ENCODE results near the gene MADCAM1.

Gene MADCAM1

GRCh38 chr19:542173-542866 is 46.0 kb downstream of the MADCAM1 start:
- Mint-ChIP-seq H3K27ac (no peak overlapping the region), H3K9me3 (no peaks in the 10 kb centered on the region), H3K4me3 (no peak overlapping the region), H3K4me1 (peaks cover 21% of the 10 kb centered on the region), H3K36me3 (peaks cover 3% of the 10 kb centered on the region), H3K27me3 (no peaks in the 10 kb centered on the region)

- peak within 1 kb of the TSS; percentile 70 for H3K27ac Mint-ChIP-seq
- H3K27me3 Mint-ChIP-seq: no peaks in the 10 kb centered on the region
- H3K36me3 Mint-ChIP-seq: peaks cover 3% of the 10 kb centered on the region
- H3K4me3 Mint-ChIP-seq: peak within 1 kb of the TSS; percentile 87
- H3K9me3 Mint-ChIP-seq: no peaks in the 10 kb centered on the region
- peaks cover 29% of the 10 kb centered on the region for H3K4me1 Mint-ChIP-seq
Observed at GRCh38 chr19:543910-544608, 47.8 kb downstream of the MADCAM1 start, which contains the start of gene GZMM. GZMM (plus strand) TSS chr19:544053; CDS start chr19:544072, 19 bp downstream.

DNA sequence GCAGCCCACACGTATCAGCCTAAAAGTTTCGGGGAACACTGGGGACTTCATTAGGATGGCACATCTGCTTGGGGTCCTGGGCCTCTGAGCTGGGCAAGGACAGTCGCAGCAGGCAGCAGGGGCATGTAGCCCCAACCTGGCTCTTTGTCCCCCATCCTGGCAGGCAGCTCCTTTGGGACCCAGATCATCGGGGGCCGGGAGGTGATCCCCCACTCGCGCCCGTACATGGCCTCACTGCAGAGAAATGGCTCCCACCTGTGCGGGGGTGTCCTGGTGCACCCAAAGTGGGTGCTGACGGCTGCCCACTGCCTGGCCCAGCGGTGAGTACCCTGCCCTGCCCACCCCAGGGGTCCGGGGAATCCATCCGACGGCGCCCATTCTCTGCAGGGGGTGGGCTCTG is 50.8 kb downstream of the MADCAM1 start:
- no peak overlapping the region for H3K27ac Mint-ChIP-seq
- H3K9me3 Mint-ChIP-seq: no peaks in the 10 kb centered on the region
- no peak overlapping the region for H3K4me3 Mint-ChIP-seq
- H3K4me1 Mint-ChIP-seq: peaks cover 29% of the 10 kb centered on the region
- no peaks in the 10 kb centered on the region for H3K27me3 Mint-ChIP-seq
- peaks cover 3% of the 10 kb centered on the region for H3K36me3 Mint-ChIP-seq

DNA sequence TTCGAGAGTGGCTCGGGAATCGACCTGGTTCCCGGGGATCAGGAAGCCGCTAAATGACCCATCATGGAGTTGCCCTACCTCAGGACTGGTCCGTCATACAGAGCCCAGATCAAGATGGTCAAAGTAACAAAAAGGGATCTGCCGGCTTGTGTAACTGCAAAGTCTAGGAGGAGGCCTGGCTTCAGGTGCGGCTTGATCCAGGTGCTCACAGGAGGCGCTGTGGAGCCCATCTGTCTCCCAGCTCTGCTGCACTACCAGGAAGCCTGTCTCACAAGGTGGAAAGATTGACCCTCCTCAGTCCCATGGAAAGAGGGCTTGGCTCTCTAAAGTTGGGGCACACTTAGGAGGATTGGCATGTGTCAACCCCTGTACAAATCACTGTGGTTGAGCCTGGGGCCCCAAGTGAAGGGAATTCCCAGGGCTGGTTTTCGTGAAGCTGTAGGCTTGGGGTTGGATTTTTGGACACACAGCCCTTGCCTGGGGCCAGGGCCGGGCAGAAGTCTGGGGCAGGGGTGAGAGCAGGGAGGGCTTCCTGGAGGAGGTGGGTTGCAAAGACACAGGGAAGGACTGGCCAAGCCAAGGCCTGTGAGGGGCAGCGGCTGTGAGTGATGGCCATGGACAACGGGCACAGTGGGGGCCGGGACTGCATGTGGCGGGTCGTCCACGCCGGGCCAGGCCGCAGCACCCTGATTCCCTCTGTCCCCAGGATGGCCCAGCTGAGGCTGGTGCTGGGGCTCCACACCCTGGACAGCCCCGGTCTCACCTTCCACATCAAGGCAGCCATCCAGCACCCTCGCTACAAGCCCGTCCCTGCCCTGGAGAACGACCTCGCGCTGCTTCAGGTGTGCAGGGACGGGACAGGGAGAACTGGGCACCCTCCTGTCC is 51.8 kb downstream of the MADCAM1 start:
- Mint-ChIP-seq H3K4me1 (peaks cover 29% of the 10 kb centered on the region), H3K27ac (no peak overlapping the region), H3K9me3 (no peaks in the 10 kb centered on the region), H3K4me3 (no peak overlapping the region), H3K36me3 (peaks cover 3% of the 10 kb centered on the region), H3K27me3 (no peaks in the 10 kb centered on the region)

GRCh38 chr19:548886-549830 is 52.9 kb downstream of the MADCAM1 start:
- Mint-ChIP-seq H3K36me3 (peaks cover 3% of the 10 kb centered on the region), H3K9me3 (no peaks in the 10 kb centered on the region), H3K4me3 (no peak overlapping the region), H3K4me1 (peaks cover 18% of the 10 kb centered on the region), H3K27ac (no peak overlapping the region), H3K27me3 (no peaks in the 10 kb centered on the region)

- H3K27ac Mint-ChIP-seq: no peak overlapping the region
- no peaks in the 10 kb centered on the region for H3K4me1 Mint-ChIP-seq
- H3K4me3 Mint-ChIP-seq: no peak overlapping the region
- H3K9me3 Mint-ChIP-seq: no peaks in the 10 kb centered on the region
- H3K27me3 Mint-ChIP-seq: no peaks in the 10 kb centered on the region
- no peaks in the 10 kb centered on the region for H3K36me3 Mint-ChIP-seq
Observed at GRCh38 chr19:554817-555216, 58.5 kb downstream of the MADCAM1 start.

Measured in activated naive CD4-positive, alpha-beta T cell treated with anti-CD3 and anti-CD28 coated beads, Interleukin-2, amount 50 U/mL, for 24 hours (primary cell).